Measurements from ENCODE around the gene NSD1. TPM values are rescaled to one million over a fixed set of nuclear protein-coding genes. Genes with fewer than 3 reads are reported as not detected.
"Not testable (repeated sequence)": the region's sequence is repeated elsewhere in the genome, so short reads cannot be mapped to it uniquely, and the experiment has no call there.

Gene NSD1
- total RNA-seq, 4 donors from 2014 or later: 24.0 to 39.5 (median 32.2) TPM

DNA sequence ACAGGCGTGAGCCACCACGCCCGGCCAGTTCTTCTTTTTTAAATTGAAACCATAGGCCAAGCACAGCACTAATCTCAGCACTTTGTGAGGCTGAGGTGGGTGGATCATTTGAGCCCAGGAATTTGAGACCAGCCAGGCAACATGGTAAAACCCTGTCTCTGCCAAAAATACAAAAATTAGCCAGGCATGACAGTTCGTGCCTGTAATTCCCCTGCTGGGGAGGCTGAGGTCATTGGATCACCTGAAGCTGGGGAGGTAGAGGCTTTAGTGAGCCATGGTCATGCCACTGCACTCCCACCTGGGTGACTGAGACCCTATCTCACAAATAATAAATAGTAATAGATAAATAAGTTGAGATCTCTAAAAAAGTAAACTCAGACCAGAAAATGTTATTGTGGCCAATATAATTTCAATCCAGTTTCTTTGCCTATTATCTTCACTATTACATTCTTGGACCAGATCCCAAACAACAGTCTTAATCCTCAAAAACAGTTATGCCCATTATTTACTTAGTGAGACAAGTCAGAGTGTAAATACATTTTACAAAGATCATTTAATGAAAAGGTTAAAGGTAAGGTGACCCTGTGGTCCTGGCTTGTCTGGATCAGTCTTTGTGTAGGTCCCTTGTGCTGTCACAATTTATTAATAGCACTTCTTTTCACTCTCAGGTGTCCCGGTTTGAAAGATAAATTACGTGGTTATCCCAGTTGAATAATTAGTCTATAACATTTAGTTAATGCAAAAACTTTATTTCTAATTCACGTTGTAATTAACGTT is 116.4 kb downstream of the NSD1 start:
- intact Hi-C loops (cut with DNase I): no loop called here
- Histone ChIP-seq H3K4me1 (no peaks in the 10 kb centered on the region), H3K4me3 (no peak overlapping the region), H3K27me3 (no peaks in the 10 kb centered on the region), H3K36me3 (peaks cover 11 to 100% (median 22%) of the 10 kb centered on the region in 3 donors), H3K27ac (no peak overlapping the region), H3K9me3 (no peaks in the 10 kb centered on the region)
- WGBS, 2 donors: 75 to 79% methylated on average over 5 to 8 of the region's 8 CpGs
- DNase-seq: no peak
- TF ChIP-seq, protein P1, sequence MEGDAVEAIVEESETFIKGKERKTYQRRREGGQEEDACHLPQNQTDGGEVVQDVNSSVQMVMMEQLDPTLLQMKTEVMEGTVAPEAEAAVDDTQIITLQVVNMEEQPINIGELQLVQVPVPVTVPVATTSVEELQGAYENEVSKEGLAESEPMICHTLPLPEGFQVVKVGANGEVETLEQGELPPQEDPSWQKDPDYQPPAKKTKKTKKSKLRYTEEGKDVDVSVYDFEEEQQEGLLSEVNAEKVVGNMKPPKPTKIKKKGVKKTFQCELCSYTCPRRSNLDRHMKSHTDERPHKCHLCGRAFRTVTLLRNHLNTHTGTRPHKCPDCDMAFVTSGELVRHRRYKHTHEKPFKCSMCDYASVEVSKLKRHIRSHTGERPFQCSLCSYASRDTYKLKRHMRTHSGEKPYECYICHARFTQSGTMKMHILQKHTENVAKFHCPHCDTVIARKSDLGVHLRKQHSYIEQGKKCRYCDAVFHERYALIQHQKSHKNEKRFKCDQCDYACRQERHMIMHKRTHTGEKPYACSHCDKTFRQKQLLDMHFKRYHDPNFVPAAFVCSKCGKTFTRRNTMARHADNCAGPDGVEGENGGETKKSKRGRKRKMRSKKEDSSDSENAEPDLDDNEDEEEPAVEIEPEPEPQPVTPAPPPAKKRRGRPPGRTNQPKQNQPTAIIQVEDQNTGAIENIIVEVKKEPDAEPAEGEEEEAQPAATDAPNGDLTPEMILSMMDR (IDR thresholded peaks at IDR 0.05): no peak
- TF ChIP-seq POLR2A (IDR thresholded peaks at IDR 0.05): no peak

DNA sequence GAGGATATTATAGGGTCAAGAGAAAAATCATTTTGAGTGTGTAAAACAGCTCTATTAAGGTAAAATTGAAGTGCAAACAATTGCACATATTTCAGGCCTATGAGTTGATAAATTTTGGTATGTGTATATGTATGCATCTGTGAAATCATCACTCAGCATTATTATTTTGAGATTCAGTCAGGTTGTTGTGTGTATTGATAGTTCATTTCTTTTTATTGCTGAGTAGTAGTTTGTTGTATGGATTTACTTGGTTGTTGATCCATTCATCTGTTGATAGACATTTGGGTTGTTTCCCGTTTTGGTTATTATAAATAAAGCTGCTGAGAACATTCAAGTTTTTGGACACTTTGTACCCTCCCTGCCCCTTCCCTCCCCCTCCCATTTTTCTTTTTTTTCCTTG is 119.7 kb downstream of the NSD1 start:
- intact Hi-C loops (cut with DNase I): no loop called here
- H3K36me3 ChIP-seq: peaks cover 15 to 100% (median 18%) of the 10 kb centered on the region in 3 donors
- TF ChIP-seq, protein P1 (IDR thresholded peaks at IDR 0.05): no peak
- no peak for TF ChIP-seq POLR2A (IDR thresholded peaks at IDR 0.05)

DNA sequence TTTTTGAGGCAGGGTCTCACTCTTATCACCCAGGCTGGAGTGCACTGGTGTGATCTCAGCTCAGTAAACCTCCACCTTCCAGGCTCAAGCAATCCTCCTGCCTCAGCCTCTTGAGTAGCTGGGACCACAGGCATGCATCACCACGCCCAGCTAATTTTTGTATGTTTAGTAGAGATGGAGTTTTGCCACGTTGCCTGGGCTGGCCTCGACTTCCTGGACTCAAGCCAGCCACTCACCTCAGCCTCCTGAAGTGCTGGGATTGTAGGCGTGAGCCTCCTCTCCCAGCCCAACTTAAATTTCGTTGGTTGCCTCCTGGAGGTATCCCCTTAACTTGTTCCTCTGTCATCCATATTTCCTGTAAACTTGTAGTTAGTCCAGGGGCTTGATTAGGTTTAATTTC is 122.7 kb downstream of the NSD1 start:
- Histone ChIP-seq H3K9me3 (no peaks in the 10 kb centered on the region), H3K27me3 (no peaks in the 10 kb centered on the region), H3K27ac (no peak overlapping the region), H3K4me1 (peaks cover 0 to 4% (median 0%) of the 10 kb centered on the region in 3 donors), H3K36me3 (peaks cover 14 to 100% (median 39%) of the 10 kb centered on the region in 3 donors), H3K4me3 (no peak overlapping the region)
- no peak for DNase-seq
- intact Hi-C loops (cut with DNase I): no loop called here
- 53 to 58% methylated on average over 5 of the region's 5 CpGs for WGBS, 2 donors
- TF ChIP-seq, protein P1 (IDR thresholded peaks at IDR 0.05): no peak
- TF ChIP-seq POLR2A (IDR thresholded peaks at IDR 0.05): no peak

More for the DNA sequence above, 119.7 kb downstream of the NSD1 start:
- H3K4me1 ChIP-seq: peaks cover 0 to 4% (median 0%) of the 10 kb centered on the region in 3 donors
- 76 to 78% methylated on average over 1 of the region's 1 CpG for WGBS, 2 donors
- H3K27me3 ChIP-seq: no peaks in the 10 kb centered on the region
- H3K27ac ChIP-seq: no peak overlapping the region
- H3K4me3 ChIP-seq: no peak overlapping the region
- DNase-seq: no peak
- H3K9me3 ChIP-seq: no peaks in the 10 kb centered on the region

DNA sequence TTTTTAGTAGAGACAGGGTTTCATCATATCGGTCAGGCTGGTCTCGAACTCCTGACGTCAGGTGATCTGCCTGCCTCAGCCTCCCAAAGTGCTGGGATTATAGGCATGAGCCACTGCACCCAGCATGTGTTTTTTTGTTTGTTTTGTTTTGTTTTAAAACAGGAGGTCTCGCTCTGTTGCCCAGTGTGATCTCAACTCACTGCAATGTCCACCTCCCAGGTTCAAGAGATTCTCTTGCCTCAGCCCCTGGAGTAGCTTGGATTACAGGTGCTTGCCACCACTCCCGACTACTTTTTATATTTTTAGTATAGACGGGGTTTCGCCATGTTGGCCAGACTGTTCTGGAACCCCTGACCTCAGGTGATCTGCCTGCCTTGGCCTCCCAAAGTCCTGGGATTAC is 125.1 kb downstream of the NSD1 start:
- H3K27me3 ChIP-seq; H3K4me1 ChIP-seq; intact Hi-C loops (cut with DNase I); DNase-seq; H3K9me3 ChIP-seq; H3K27ac ChIP-seq; H3K4me3 ChIP-seq: not testable (repeated sequence)
- WGBS, 2 donors: 93 to 94% methylated on average over 5 to 7 of the region's 7 CpGs
- H3K36me3 ChIP-seq: peaks cover 8 to 100% (median 39%) of the 10 kb centered on the region in 3 donors

DNA sequence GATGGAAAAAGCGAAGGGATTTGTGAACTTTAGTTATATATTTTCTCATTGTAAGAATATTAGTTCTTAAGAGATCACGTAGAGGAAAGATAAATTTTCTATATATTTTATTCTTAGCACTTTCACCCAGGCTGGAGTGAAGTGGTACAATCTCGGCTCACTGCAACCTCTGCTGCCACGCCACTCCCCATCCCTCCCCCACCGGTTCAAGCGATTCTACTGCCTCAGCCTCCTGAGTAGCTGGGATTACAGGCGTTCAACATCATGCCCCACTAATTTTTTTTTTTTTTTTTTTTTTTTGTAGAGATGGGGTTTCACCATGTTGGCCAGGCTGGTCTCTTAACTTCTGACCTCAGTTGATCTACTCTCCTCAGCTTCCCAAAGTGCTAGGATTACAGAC is 127.4 kb downstream of the NSD1 start:
- no peaks in the 10 kb centered on the region for H3K9me3 ChIP-seq
- DNase-seq: no peak
- no peak overlapping the region for H3K4me3 ChIP-seq
- no peak overlapping the region for H3K27ac ChIP-seq
- H3K4me1 ChIP-seq: no peaks in the 10 kb centered on the region
- 89 to 92% methylated on average over 7 of the region's 7 CpGs for WGBS, 2 donors
- peaks cover 11 to 100% (median 43%) of the 10 kb centered on the region in 3 donors for H3K36me3 ChIP-seq
- intact Hi-C loops (cut with DNase I): no loop called here
- H3K27me3 ChIP-seq: no peaks in the 10 kb centered on the region
- no peak for TF ChIP-seq POLR2A (IDR thresholded peaks at IDR 0.05)
- TF ChIP-seq, protein P1 (IDR thresholded peaks at IDR 0.05): no peak

All from esophagus squamous epithelium (tissue), 5 donors.